HG03432 (cell line): Measurements from ENCODE around the gene CALHM5.
"Not testable (repeated sequence)": the region's sequence is repeated elsewhere in the genome, so short reads cannot be mapped to it uniquely, and the experiment has no call there.

ENCODE experiments used
- ATAC-seq: cut with Tn5 transposase; IDR thresholded peaks from one replicate; pipeline ENCODE4 v1.9.1; 2021; ENCODE audit warnings: mild to moderate bottlenecking, moderate library complexity; ENCODE audit not compliant: unreplicated experiment

The CALHM5 gene

GRCh38 chr6:116511424-116512110 is at the start of gene CALHM5:
Gene CALHM5, plus strand, starts transcription at chr6:116511639. Its CDS starts 58 bp downstream, at chr6:116511697.
- no peak for ATAC-seq

GRCh38 chr6:116461932-116462885 is 49.2 kb upstream of the CALHM5 start:
- peak; percentile 86 for ATAC-seq

- no peak for ATAC-seq
These were observed 48.1 kb upstream of the CALHM5 start for GRCh38 chr6:116463301-116463700.

- no peak for ATAC-seq
These were observed 46.2 kb upstream of the CALHM5 start for GRCh38 chr6:116465246-116465645.

DNA sequence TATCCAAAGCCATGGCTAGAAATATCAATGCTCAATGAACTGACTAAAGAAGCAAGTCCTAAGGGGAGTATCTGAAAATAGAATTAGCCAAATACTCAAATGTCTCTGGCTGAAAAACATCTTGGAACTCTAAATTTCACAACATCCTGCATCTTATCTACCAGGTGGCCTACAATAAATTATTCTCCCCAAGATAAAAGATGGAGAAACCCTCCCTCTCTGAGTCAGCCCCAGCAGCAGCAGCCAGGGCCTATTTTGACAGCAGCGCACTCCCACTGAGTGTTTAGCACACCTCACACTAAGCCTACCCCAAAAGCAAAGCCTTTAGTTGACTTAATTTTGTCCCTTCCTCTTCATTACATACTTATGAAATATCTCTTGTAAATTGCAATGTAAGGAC is 44.3 kb upstream of the CALHM5 start:
- ATAC-seq = no peak

DNA sequence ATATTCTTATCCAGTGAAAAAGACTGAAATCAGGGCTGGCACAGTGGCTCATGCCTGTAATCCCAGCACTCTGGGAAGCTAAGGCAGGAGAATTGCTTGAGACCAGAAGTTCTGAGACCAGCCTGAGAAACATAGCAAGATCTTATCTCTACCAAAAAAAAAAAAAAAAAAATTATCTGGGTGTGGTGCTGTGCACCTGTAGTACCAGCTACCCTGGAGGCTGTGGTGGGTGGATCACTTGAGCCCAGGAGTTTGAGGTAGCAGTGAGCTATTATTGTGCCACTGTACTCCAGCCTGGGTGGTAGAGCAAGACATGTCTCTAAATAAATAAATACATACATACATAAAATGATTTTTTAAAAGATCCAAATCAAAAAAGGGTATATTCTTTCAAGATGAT is 43.9 kb upstream of the CALHM5 start:
- no peak for ATAC-seq

GRCh38 chr6:116468293-116468692 is 43.1 kb upstream of the CALHM5 start:
- no peak for ATAC-seq

- no peak for ATAC-seq
These were observed 39.9 kb upstream of the CALHM5 start for GRCh38 chr6:116471531-116471930.

DNA sequence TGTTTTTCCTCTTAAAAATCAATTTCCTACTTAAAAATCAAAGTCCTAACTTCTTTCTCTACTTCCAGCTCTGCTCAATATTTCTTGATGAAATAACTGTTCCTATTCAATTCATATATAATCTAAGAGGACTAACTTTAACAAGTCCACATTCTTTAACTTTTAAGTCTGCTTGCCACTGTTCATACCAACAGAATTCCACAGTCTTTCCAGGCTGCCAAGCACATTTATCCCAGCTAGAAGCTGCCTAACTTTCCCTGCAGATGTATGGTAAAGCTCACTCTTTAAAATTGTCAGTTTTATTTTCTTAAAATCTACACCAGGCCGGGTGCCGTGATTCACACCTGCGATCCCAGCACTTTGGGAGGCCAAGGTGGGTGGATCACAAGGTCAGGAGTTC is 38.7 kb upstream of the CALHM5 start:
- ATAC-seq = no peak

DNA sequence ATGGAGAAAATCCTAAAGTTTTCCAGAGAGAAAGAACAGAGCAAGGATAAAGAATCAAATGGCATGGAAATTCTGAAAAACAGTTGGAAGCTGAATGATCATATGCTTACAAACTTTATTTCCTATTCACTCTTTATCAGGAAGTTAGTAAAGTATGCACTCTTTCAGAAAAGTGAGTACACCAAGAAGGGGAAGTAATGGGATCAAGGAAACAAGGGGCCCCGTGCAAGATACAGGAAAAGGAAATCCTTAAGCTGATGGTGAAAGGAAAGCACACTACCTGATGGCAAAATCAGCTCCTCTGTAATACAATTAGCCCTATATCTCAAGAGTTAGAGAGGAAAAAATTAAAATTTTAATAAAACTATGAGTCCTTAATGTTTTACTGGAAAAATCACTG is 36.3 kb upstream of the CALHM5 start:
- no peak for ATAC-seq

GRCh38 chr6:116476002-116476678 is 35.3 kb upstream of the CALHM5 start:
- ATAC-seq = peak; percentile 100

- no peak for ATAC-seq
These were observed 28.7 kb upstream of the CALHM5 start for GRCh38 chr6:116482780-116483179.

- ATAC-seq = no peak
These were observed 27.8 kb upstream of the CALHM5 start for GRCh38 chr6:116483616-116484015.

- ATAC-seq = no peak
These were observed 25.8 kb upstream of the CALHM5 start for GRCh38 chr6:116485559-116486184.

DNA sequence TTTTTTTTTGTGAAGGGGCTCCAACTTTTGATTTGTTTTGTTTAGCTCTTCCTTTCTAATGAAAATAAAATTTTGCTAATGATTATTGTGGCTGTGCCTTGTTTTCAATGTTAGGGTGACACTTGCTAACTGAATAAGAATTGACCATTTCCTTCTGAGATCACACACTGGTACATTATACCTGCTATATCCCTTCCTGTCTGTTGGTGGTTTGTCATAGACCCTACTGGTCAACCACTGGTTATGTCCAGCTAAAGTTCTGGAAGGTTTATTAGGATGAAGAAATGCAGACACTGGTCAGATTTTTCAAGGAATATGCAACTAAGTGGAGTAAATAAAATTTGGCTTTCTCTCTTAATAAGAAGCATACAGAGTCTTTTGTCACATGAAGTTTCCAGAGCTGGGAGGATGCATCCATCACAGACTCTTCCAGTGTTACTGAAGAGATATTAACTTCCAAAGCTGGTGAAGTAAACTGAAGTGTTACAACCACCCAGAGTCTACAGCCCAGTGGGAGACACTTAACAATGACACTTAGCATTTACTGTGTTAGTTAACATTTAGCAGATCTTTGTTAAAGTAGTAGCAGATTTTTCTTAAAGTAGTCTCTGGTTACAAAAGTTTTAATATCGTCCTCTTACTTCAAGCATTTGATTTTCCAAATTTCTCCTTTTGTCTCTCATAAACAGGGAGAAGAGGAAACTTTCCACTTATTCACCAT is 19.7 kb upstream of the CALHM5 start:
- ATAC-seq = no peak

GRCh38 chr6:116492331-116493067 is 18.9 kb upstream of the CALHM5 start:
- ATAC-seq = no peak

- ATAC-seq = not testable (repeated sequence)
These were observed 16.3 kb upstream of the CALHM5 start for GRCh38 chr6:116495161-116495560.

DNA sequence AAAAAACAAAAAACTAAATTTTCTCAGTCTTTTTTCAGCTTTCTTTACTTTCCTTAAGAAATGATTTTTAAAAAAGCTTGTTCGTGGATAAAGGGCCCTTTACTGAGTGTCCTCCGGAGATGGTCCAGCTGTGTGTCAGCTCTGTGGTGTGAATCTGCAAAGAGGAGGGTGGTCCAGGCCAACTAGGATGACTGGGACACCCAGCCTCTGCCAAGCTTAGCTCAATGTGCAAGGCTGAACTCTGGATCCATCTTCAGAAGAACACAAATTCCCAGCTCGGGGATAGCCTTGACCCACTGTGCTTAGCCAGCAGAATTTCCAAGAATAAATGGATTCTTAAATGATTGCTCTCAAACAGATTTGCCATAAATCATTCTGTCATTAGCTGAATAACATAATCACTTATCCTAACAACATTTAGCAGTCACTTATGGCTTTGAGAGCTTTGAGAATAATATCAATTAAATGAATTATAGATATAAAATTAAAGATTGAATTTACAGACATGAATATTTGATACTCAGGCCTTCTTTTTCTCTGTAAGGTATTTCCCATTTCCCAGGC is 14.2 kb upstream of the CALHM5 start:
- no peak for ATAC-seq

- ATAC-seq = no peak
These were observed 10.4 kb upstream of the CALHM5 start for GRCh38 chr6:116500969-116501433.
